Amniotic epithelial cell (primary cell): ENCODE data around the gene NBAS.

Source experiments
- DNase-seq: peaks from one replicate; pipeline ENCODE4 v3.0.0-alpha.2; 2010; ENCODE audit warnings: low read depth

Gene NBAS

GRCh38 chr2:15205562-15205961, 355.6 kb downstream of the NBAS start:
- no peak for DNase-seq

DNA sequence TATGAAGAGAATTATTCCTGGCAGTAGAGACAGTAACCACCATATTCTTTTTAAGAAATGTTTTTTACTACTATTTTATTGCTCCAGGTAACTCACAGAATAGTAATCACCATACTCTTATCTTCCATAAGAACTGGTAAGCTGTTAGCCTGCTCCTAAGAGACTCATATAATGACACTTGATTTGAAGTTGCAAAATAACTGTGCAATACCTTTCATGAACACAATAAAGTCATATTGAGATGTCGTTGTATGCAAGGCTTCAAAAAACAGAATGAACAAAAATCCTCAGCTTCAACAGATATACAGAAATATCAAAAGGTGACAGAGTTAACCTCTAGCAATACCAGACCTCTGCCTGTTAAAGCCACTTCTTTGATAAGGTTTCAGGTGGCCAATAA, 360.1 kb downstream of the NBAS start:
- no peak for DNase-seq

DNA sequence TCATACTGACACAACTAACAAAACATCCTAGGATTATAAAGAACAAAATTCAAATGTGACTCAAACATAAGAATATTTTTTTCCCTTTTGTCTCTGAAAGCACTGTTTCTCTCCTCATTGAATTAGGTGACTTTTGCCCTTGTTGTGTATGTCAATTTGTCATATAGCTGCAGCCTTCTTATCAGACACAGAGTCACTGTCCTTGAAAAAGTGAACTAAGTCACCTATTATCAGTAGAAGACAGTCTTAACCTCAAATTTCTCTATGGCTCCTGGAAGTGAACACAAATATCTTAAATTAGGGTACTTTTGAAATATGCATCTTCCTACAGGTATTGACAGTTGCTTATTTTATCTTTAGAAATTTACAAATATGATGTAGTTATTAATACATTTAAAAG, 360.6 kb downstream of the NBAS start:
- DNase-seq: no peak

GRCh38 chr2:15198051-15198450, 363.1 kb downstream of the NBAS start:
- no peak for DNase-seq

- no peak for DNase-seq
Measured at GRCh38 chr2:15195813-15196212, 365.3 kb downstream of the NBAS start.

GRCh38 chr2:15191789-15192188, 369.3 kb downstream of the NBAS start:
- DNase-seq: no peak

GRCh38 chr2:15189216-15189615, 371.9 kb downstream of the NBAS start:
- DNase-seq: no peak

- DNase-seq: no peak
Measured at GRCh38 chr2:15187702-15188101, 373.4 kb downstream of the NBAS start.

DNA sequence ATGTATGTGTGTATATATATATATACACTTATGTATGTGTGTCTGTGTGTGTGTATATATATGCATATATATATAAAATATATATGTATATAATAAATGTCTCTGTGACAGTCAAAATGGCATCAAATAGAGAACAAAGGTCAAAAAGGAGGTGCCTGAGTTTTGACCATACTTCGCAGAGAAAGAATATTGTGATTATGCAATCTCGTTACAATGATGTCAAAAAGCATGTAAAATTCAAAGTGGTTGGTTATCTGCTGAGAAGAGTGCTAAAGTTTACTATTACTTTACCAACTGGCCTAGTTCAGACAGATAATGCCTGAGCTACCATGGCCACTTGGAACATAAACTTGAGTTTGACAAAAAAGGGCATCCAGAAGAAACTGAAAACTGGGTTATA, 375.0 kb downstream of the NBAS start:
- no peak for DNase-seq

GRCh38 chr2:15184491-15184890, 376.6 kb downstream of the NBAS start:
- no peak for DNase-seq

GRCh38 chr2:15182275-15182674, 378.9 kb downstream of the NBAS start:
- peak; percentile 29 for DNase-seq

DNA sequence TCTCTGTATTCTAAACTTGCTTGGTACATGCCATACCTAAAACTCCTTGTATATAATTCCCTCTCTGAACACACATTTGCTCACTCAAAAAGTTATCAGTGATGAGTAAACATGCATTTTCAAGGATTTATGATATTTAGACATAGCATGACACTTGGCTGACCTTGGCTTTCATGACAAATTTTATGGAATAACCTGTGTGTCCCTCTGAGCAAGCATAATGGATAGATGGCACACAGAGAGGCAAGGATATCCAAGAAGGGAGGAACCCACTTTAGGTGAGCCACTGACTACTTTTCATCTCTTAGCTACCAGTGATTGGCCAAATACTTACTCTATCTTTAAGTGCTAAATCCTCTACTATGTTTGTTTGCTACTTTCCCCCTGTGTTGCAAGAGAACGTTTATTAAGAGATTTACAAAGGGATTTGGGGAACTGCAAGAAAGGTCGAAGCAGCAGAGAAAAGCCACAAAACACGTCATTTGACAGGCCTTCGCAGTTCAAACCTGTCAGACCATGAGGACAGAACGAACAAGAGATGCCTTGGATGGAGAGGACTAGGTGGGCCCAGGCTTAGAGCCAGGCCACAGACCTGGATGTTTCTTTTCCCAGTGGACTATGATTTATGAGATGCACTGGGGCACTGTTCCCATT, 379.9 kb downstream of the NBAS start:
- peak; percentile 97 for DNase-seq

DNA sequence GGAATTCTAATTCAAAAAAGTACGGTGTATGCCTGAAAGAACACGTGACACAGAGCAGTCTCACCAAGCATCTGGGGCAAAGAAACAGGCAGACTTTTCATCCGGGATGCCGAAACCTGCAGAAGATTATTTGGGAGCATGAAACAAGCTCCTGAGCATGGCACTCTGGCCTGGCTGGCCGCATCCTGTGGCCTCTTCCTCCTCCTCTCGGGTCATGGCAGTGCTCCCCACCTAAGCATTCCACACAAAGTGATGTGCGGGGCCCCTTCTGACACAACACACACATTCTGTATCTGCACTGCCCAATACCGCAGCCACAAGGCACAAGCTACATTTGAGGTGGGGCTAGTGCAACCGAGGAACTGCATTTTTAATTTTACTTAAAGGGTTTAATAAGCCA, 380.8 kb downstream of the NBAS start:
- DNase-seq: no peak

GRCh38 chr2:15178946-15179345, 382.2 kb downstream of the NBAS start:
- no peak for DNase-seq

GRCh38 chr2:15177103-15177502, 384.0 kb downstream of the NBAS start:
- peak; percentile 89 for DNase-seq

- no peak for DNase-seq
Measured at GRCh38 chr2:15176604-15177003, 384.5 kb downstream of the NBAS start.

DNA sequence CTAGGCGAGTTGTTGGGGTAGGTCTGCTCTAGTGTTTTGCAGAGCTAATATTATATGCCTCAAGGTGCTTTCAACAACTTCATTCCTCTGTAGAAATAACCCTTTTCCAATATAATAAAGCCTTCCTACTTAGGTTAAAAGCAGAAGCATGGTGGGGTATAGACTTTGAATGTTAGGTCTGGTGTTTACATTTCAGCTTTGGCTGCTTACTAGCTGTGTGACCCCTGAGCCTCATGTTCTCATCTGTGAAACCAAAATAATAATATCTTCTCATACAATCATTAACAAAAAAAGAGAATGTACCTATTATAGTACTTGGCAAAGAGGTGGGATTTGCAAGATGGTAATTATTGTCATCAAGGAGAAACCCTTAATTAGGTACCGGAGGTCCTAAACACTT, 386.6 kb downstream of the NBAS start:
- no peak for DNase-seq

GRCh38 chr2:15173501-15173900, 387.6 kb downstream of the NBAS start:
- DNase-seq: no peak

- no peak for DNase-seq
Measured at GRCh38 chr2:15172825-15173224, 388.3 kb downstream of the NBAS start.

DNA sequence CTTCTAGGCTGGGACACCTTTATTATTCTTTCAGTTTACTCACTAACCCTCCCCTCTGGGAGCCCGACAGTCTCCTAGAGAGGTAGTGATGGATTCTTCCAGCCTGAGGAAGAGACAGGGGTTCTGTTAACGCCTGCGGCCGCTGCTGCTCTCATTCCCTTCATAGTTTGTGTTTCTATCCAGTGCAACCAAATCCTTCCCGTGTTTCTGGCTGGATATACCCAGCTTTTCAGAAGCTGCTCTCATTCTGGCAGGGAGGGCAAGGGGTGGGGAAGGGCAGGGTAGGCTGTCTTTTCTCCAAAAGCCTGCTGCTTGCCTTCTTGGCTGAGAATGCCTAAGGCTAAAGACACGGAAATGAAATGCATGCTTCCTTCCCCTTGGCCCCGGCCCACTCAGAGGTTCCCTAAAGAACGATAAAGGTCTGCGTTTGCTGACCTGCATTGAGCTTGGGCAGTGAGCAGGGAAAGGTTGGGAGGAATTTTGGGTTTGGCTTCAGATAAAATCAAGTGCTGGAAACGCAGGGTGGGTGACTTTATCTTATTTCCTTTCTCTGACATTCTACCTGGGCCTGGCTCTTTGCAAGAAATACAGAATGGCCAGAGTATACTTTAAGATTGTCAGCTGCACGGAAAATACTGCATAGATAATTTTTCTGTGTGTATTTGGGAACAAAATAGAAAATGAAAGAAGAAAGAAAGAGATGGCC, 390.9 kb downstream of the NBAS start:
- DNase-seq: no peak

GRCh38 chr2:15169326-15170069, 391.6 kb downstream of the NBAS start:
- peak; percentile 100 for DNase-seq

- no peak for DNase-seq
Measured at GRCh38 chr2:15168116-15168515, 393.0 kb downstream of the NBAS start.

- DNase-seq: no peak
Measured at GRCh38 chr2:15166878-15167277, 394.3 kb downstream of the NBAS start.
